ENCODE data around the gene PAIP2.
"Not testable (repeated sequence)": the region's sequence is repeated elsewhere in the genome, so short reads cannot be mapped to it uniquely, and the experiment has no call there.

The PAIP2 gene

GRCh38 chr5:139381837-139382761 is 40.4 kb downstream of the PAIP2 start:
- no peak for ATAC-seq
- Mint-ChIP-seq H3K27me3 (no peaks in the 10 kb centered on the region), H3K9me3 (no peaks in the 10 kb centered on the region), H3K4me3 (no peak overlapping the region), H3K36me3 (peaks cover 7% of the 10 kb centered on the region), H3K27ac (peak overlapping the region; percentile 57), H3K4me1 (peaks cover 66% of the 10 kb centered on the region)

- H3K9me3 Mint-ChIP-seq = no peaks in the 10 kb centered on the region
- H3K27ac Mint-ChIP-seq = peak overlapping the region; percentile 63
- H3K4me3 Mint-ChIP-seq = no peak overlapping the region
- no peaks in the 10 kb centered on the region for H3K27me3 Mint-ChIP-seq
- H3K4me1 Mint-ChIP-seq = peaks cover 69% of the 10 kb centered on the region
- H3K36me3 Mint-ChIP-seq = no peaks in the 10 kb centered on the region
- ATAC-seq = no peak
Observed at GRCh38 chr5:139382807-139383206, 41.2 kb downstream of the PAIP2 start.

GRCh38 chr5:139383275-139383992 is 41.8 kb downstream of the PAIP2 start, which contains the start of gene SLC23A1:
Gene SLC23A1 (minus strand): TSS chr5:139383297. CDS start chr5:139383253, 44 bp downstream.
- H3K27me3 Mint-ChIP-seq = no peaks in the 10 kb centered on the region
- H3K27ac Mint-ChIP-seq = peak within 1 kb of the TSS; percentile 78
- no peak within 1 kb of the TSS for H3K4me3 Mint-ChIP-seq
- H3K36me3 Mint-ChIP-seq = no peaks in the 10 kb centered on the region
- H3K9me3 Mint-ChIP-seq = no peaks in the 10 kb centered on the region
- peaks cover 76% of the 10 kb centered on the region for H3K4me1 Mint-ChIP-seq
- no peak for ATAC-seq

- Mint-ChIP-seq H3K4me1 (peaks cover 80% of the 10 kb centered on the region), H3K27ac (peak overlapping the region; percentile 78), H3K27me3 (no peaks in the 10 kb centered on the region)
Observed at GRCh38 chr5:139383993-139384590, 42.4 kb downstream of the PAIP2 start.

GRCh38 chr5:139384591-139385051 is 43.0 kb downstream of the PAIP2 start:
- Mint-ChIP-seq H3K4me1 (peaks cover 80% of the 10 kb centered on the region), H3K36me3 (no peaks in the 10 kb centered on the region), H3K27me3 (no peaks in the 10 kb centered on the region), H3K9me3 (no peaks in the 10 kb centered on the region), H3K4me3 (peak overlapping the region; percentile 53), H3K27ac (peak overlapping the region; percentile 78)
- no peak for ATAC-seq

More at GRCh38 chr5:139383993-139384590, 42.4 kb downstream of the PAIP2 start:
- ATAC-seq = no peak
- Mint-ChIP-seq H3K9me3 (no peaks in the 10 kb centered on the region), H3K4me3 (no peak overlapping the region), H3K36me3 (no peaks in the 10 kb centered on the region)

- no peaks in the 10 kb centered on the region for H3K36me3 Mint-ChIP-seq
- H3K4me1 Mint-ChIP-seq = peaks cover 82% of the 10 kb centered on the region
- peak overlapping the region; percentile 78 for H3K27ac Mint-ChIP-seq
- no peak for ATAC-seq
- no peaks in the 10 kb centered on the region for H3K27me3 Mint-ChIP-seq
- no peaks in the 10 kb centered on the region for H3K9me3 Mint-ChIP-seq
- peak overlapping the region; percentile 53 for H3K4me3 Mint-ChIP-seq
Observed at GRCh38 chr5:139385061-139386049, 43.7 kb downstream of the PAIP2 start.

GRCh38 chr5:139386050-139386438 is 44.4 kb downstream of the PAIP2 start:
- Mint-ChIP-seq H3K27ac (peak overlapping the region; percentile 78), H3K4me3 (no peak overlapping the region), H3K4me1 (peaks cover 89% of the 10 kb centered on the region), H3K27me3 (no peaks in the 10 kb centered on the region), H3K36me3 (no peaks in the 10 kb centered on the region), H3K9me3 (no peaks in the 10 kb centered on the region)
- no peak for ATAC-seq

- peak overlapping the region; percentile 98 for H3K27ac Mint-ChIP-seq
- not testable (repeated sequence) for H3K4me3 Mint-ChIP-seq, ATAC-seq, H3K27me3 Mint-ChIP-seq, H3K36me3 Mint-ChIP-seq, H3K9me3 Mint-ChIP-seq
- H3K4me1 Mint-ChIP-seq = peaks cover 96% of the 10 kb centered on the region
Observed at GRCh38 chr5:139386956-139387355, 45.3 kb downstream of the PAIP2 start.

GRCh38 chr5:139387611-139388197 is 46.0 kb downstream of the PAIP2 start:
- Mint-ChIP-seq H3K36me3 (no peaks in the 10 kb centered on the region), H3K9me3 (no peaks in the 10 kb centered on the region), H3K4me3 (peak overlapping the region; percentile 89), H3K27ac (peak overlapping the region; percentile 98), H3K27me3 (no peaks in the 10 kb centered on the region), H3K4me1 (peaks cover 93% of the 10 kb centered on the region)
- no peak for ATAC-seq

- Mint-ChIP-seq H3K27me3 (no peaks in the 10 kb centered on the region), H3K4me3 (peak overlapping the region; percentile 89), H3K36me3 (no peaks in the 10 kb centered on the region), H3K9me3 (no peaks in the 10 kb centered on the region), H3K4me1 (peaks cover 96% of the 10 kb centered on the region), H3K27ac (peak overlapping the region; percentile 98)
- peak; percentile 9 for ATAC-seq
Observed at GRCh38 chr5:139388198-139388821, 46.7 kb downstream of the PAIP2 start.

GRCh38 chr5:139389701-139390638 is 48.3 kb downstream of the PAIP2 start, which contains the start of gene MZB1:
Gene MZB1 (minus strand): TSS chr5:139389913. CDS start chr5:139389856, 57 bp downstream.
- Mint-ChIP-seq H3K36me3 (no peaks in the 10 kb centered on the region), H3K9me3 (no peaks in the 10 kb centered on the region), H3K27ac (peak within 1 kb of the TSS; percentile 98), H3K27me3 (no peaks in the 10 kb centered on the region), H3K4me3 (peak within 1 kb of the TSS; percentile 89), H3K4me1 (peaks cover 84% of the 10 kb centered on the region)
- peak; percentile 84 for ATAC-seq

GRCh38 chr5:139390639-139391569 is 49.2 kb downstream of the PAIP2 start:
- Mint-ChIP-seq H3K9me3 (no peaks in the 10 kb centered on the region), H3K27me3 (no peaks in the 10 kb centered on the region), H3K27ac (peak overlapping the region; percentile 98), H3K36me3 (no peaks in the 10 kb centered on the region), H3K4me1 (peaks cover 84% of the 10 kb centered on the region), H3K4me3 (peak overlapping the region; percentile 97)
- ATAC-seq = no peak

All from stimulated activated memory B cell treated with anti-CD40 and anti-IgM and Interleukin-4, amounts not matched to agents 10 μg/mL and 1 μg/mL and 100 μg/mL, for 72 hours (primary cell).